Keratinocyte (primary cell): Measurements from ENCODE around the gene RNF26.

ENCODE experiments used
- CTCF ChIP-seq, 3 experiments: IDR thresholded peaks in 1 of 3; conservative IDR thresholded peaks in 1 of 3; optimal IDR thresholded peaks in 1 of 3; 2 replicates in 2 of 3; 3 replicates in 1 of 3; pipeline versions ENCODE3 to v1.5.1; 2011; ENCODE audit warnings: low read length in 3 of 3, mild to moderate bottlenecking in 3 of 3, moderate library complexity in 2 of 3, control low read depth in 1 of 3, inconsistent platforms in 1 of 3; ENCODE audit not compliant: insufficient read depth in 2 of 3; ENCODE audit errors: extremely low read depth in 1 of 3
- EZH2 ChIP-seq: IDR thresholded peaks from one replicate; pipeline ENCODE4 v1.6.1; 2012; ENCODE audit warnings: inconsistent platforms, mild to moderate bottlenecking, low read length, moderate library complexity

GRCh38 chr11:119380827-119381180 lies 46.5 kb downstream of the RNF26 start:
- TF ChIP-seq CTCF (optimal IDR thresholded peaks at IDR 0.05 in 1 of 3, IDR thresholded peaks at IDR 0.05 in 1 of 3, conservative IDR thresholded peaks at IDR 0.05 in 1 of 3; ENCODE audit: extremely low read depth in 1 of 3, insufficient read depth in 2 of 3, low read length in 3 of 3) (no peak), EZH2 (no peak)
